GM23338 (cell line): ENCODE data around the gene MECP2.

ENCODE experiments used
- CREB1 ChIP-seq: fragments of 250-450 bp; sonication (Bioruptor Pico); IDR thresholded peaks from 2 replicates; pipeline ENCODE4 v1.5.0; 2020; ENCODE audit warnings: low read depth, mild to moderate bottlenecking, moderate library complexity
- EZH2 ChIP-seq: fragments of 200-600 bp; sonication (generic); IDR thresholded peaks from one replicate; pipeline ENCODE4 v1.8.0; 2017; ENCODE audit warnings: antibody characterized with exemption, mild to moderate bottlenecking, low read depth; ENCODE audit not compliant: unreplicated experiment
- EZH2phosphoT487 ChIP-seq: fragments of 200-600 bp; sonication (generic); IDR thresholded peaks from one replicate; pipeline ENCODE4 v1.8.1; 2018; ENCODE audit warnings: antibody characterized with exemption; ENCODE audit not compliant: unreplicated experiment
- JUNB ChIP-seq: IDR thresholded peaks from one replicate; pipeline ENCODE4 v1.6.1; 2016; ENCODE audit warnings: antibody characterized with exemption; ENCODE audit not compliant: unreplicated experiment
- NANOG ChIP-seq: IDR thresholded peaks from 2 replicates; pipeline ENCODE4 v1.6.1; 2016; ENCODE audit warnings: antibody characterized with exemption, borderline replicate concordance
- POLR2AphosphoS5 ChIP-seq: IDR thresholded peaks from 2 replicates; pipeline ENCODE4 v1.6.1; 2016; ENCODE audit warnings: antibody characterized with exemption, low read depth
- ZNF331 ChIP-seq: fragments of 250-450 bp; sonication (Bioruptor Pico); IDR thresholded peaks from 2 replicates; pipeline ENCODE4 v1.5.0; 2020; ENCODE audit warnings: low read depth, mild to moderate bottlenecking, moderate library complexity
- TF ChIP-seq, protein P1 (sequence below), 2 experiments: fragments of 200-600 bp in 1 of 2; sonication (generic) in 1 of 2; conservative IDR thresholded peaks; 2 replicates each; pipeline versions ENCODE4 v1.5.1 to v1.6.1; 2016 to 2017; ENCODE audit warnings: antibody characterized with exemption in 2 of 2, low read depth in 2 of 2, mild to moderate bottlenecking in 2 of 2, moderate library complexity in 1 of 2
- TF ChIP-seq, protein P2 (sequence below): IDR thresholded peaks from one replicate; pipeline ENCODE4 v1.6.1; 2018; ENCODE audit warnings: antibody characterized with exemption; ENCODE audit not compliant: unreplicated experiment
- TF ChIP-seq, protein P3 (sequence below): IDR thresholded peaks from 2 replicates; pipeline ENCODE4 v1.6.1; 2016; ENCODE audit warnings: antibody characterized with exemption

DNA sequence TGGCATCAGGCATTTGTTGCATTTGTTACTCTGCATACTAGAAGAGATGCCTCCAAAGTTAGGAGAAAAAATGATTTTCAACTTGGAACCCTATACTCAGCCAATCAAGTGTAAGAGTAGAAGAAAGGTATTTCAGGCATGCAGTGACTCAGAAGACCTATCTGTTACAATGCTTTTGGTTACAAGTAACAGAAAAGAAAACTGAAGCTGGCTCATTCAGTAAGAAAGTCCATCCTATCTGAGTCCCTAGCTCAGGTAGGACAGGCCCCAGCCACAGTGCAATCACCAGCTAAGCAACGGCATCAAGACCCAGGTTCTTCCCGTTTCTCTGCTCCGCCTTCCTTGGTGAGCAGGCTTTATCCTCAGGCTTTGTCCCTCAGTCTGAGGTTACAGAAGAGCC lies 23.3 kb downstream of the MECP2 start:
- TF ChIP-seq, protein P1, sequence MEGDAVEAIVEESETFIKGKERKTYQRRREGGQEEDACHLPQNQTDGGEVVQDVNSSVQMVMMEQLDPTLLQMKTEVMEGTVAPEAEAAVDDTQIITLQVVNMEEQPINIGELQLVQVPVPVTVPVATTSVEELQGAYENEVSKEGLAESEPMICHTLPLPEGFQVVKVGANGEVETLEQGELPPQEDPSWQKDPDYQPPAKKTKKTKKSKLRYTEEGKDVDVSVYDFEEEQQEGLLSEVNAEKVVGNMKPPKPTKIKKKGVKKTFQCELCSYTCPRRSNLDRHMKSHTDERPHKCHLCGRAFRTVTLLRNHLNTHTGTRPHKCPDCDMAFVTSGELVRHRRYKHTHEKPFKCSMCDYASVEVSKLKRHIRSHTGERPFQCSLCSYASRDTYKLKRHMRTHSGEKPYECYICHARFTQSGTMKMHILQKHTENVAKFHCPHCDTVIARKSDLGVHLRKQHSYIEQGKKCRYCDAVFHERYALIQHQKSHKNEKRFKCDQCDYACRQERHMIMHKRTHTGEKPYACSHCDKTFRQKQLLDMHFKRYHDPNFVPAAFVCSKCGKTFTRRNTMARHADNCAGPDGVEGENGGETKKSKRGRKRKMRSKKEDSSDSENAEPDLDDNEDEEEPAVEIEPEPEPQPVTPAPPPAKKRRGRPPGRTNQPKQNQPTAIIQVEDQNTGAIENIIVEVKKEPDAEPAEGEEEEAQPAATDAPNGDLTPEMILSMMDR (conservative IDR thresholded peaks at IDR 0.05; ENCODE audit: low read depth in 2 of 2) = no peak
- TF ChIP-seq EZH2 = no peak
- TF ChIP-seq NANOG = no peak
- no peak for TF ChIP-seq CREB1 (CRISPR knock-in tag)
- TF ChIP-seq EZH2phosphoT487 = no peak
- TF ChIP-seq, protein P2, sequence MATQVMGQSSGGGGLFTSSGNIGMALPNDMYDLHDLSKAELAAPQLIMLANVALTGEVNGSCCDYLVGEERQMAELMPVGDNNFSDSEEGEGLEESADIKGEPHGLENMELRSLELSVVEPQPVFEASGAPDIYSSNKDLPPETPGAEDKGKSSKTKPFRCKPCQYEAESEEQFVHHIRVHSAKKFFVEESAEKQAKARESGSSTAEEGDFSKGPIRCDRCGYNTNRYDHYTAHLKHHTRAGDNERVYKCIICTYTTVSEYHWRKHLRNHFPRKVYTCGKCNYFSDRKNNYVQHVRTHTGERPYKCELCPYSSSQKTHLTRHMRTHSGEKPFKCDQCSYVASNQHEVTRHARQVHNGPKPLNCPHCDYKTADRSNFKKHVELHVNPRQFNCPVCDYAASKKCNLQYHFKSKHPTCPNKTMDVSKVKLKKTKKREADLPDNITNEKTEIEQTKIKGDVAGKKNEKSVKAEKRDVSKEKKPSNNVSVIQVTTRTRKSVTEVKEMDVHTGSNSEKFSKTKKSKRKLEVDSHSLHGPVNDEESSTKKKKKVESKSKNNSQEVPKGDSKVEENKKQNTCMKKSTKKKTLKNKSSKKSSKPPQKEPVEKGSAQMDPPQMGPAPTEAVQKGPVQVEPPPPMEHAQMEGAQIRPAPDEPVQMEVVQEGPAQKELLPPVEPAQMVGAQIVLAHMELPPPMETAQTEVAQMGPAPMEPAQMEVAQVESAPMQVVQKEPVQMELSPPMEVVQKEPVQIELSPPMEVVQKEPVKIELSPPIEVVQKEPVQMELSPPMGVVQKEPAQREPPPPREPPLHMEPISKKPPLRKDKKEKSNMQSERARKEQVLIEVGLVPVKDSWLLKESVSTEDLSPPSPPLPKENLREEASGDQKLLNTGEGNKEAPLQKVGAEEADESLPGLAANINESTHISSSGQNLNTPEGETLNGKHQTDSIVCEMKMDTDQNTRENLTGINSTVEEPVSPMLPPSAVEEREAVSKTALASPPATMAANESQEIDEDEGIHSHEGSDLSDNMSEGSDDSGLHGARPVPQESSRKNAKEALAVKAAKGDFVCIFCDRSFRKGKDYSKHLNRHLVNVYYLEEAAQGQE = no peak
- no peak for TF ChIP-seq POLR2AphosphoS5
- TF ChIP-seq JUNB = no peak
- TF ChIP-seq, protein P3, sequence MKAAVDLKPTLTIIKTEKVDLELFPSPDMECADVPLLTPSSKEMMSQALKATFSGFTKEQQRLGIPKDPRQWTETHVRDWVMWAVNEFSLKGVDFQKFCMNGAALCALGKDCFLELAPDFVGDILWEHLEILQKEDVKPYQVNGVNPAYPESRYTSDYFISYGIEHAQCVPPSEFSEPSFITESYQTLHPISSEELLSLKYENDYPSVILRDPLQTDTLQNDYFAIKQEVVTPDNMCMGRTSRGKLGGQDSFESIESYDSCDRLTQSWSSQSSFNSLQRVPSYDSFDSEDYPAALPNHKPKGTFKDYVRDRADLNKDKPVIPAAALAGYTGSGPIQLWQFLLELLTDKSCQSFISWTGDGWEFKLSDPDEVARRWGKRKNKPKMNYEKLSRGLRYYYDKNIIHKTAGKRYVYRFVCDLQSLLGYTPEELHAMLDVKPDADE = no peak
- TF ChIP-seq ZNF331 (CRISPR knock-in tag) = no peak
